ENCODE measurements around the gene RPTOR.

GRCh38 chr17:80847496-80848230, 303.0 kb downstream of the RPTOR start:
- TF ChIP-seq CTCF (IDR thresholded peaks at IDR 0.05; ENCODE audit: low read depth, low read length) (no peak), EZH2phosphoT487 (IDR thresholded peaks at IDR 0.05; ENCODE audit: low read depth) (no peak)
